Thyroid gland (tissue), 4 donors: ENCODE measurements around the gene UST. TPM values are rescaled to one million over a fixed set of nuclear protein-coding genes. Genes with fewer than 3 reads are reported as not detected.

ENCODE experiments used
- DNase-seq, 2 donors: peaks; one replicate each; pipeline ENCODE4 v3.0.0-alpha.2; 2019
- H3K27ac ChIP-seq, 3 donors: fragments of 200-600 bp; sonication (generic); 1 replicate in 2 of 3; 2 replicates in 1 of 3; pipeline ENCODE4 v1.5.1; 2016 to 2019; ENCODE audit warnings: mild to moderate bottlenecking in 1 of 3, moderate library complexity in 1 of 3
- H3K27me3 ChIP-seq: fragments of 200-600 bp; sonication (generic); one replicate; pipeline ENCODE4 v1.5.1; 2019
- H3K36me3 ChIP-seq, 2 donors: fragments of 200-600 bp; sonication (generic); one replicate each; pipeline ENCODE4 v1.5.1; 2016 to 2019
- H3K4me1 ChIP-seq, 2 donors: fragments of 200-600 bp; sonication (generic); one replicate each; pipeline ENCODE4 v1.5.1; 2017 to 2019
- H3K4me3 ChIP-seq, 3 donors: fragments of 200-600 bp; sonication (generic); replicated peaks in 1 of 3; 1 replicate in 2 of 3; 2 replicates in 1 of 3; pipeline ENCODE4 v1.5.1; 2016; ENCODE audit warnings: mild to moderate bottlenecking in 1 of 3
- H3K9me3 ChIP-seq: fragments of 200-600 bp; sonication (generic); one replicate; pipeline ENCODE4 v1.5.1; 2017
- POLR2A ChIP-seq, 2 donors: fragments of 450-650 bp; IDR thresholded peaks; one replicate each; pipeline ENCODE4 v1.6.1; 2017; ENCODE audit warnings: antibody characterized with exemption in 2 of 2, mild to moderate bottlenecking in 2 of 2, moderate library complexity in 1 of 2
- WGBS, 2 donors: methylation state at CpG; one replicate each; pipeline ENCODE4 v1.1.5; 2017; 5-methylcytosine and 5-hydroxymethylcytosine counted together
- intact Hi-C: fragments of 100-400 bp; cut with DNase I; formaldehyde crosslinking; loops from one replicate; pipeline ENCODE4 v1.15.1; 2023
- total RNA-seq, 4 donors: library from RNA; depleted of rRNA; stranded (reverse); fragments of >200 nt; gene quantifications; one replicate each; pipeline ENCODE4 v1.2.3, GENCODE V29; 2016
- TF ChIP-seq, protein P1 (sequence below), 6 experiments: fragments of 200-600 bp in 3 of 6; fragments of 450-650 bp in 3 of 6; sonication (generic) in 3 of 6; IDR thresholded peaks; one replicate each; pipeline ENCODE4 v1.5.1; 2016 to 2019; ENCODE audit warnings: antibody characterized with exemption in 6 of 6, mild to moderate bottlenecking in 2 of 6, inconsistent platforms in 1 of 6, moderate library complexity in 1 of 6

The UST gene
- total RNA-seq, 4 donors from 2014 or later, result 73.4 to 91.2 (median 81.4) TPM

DNA sequence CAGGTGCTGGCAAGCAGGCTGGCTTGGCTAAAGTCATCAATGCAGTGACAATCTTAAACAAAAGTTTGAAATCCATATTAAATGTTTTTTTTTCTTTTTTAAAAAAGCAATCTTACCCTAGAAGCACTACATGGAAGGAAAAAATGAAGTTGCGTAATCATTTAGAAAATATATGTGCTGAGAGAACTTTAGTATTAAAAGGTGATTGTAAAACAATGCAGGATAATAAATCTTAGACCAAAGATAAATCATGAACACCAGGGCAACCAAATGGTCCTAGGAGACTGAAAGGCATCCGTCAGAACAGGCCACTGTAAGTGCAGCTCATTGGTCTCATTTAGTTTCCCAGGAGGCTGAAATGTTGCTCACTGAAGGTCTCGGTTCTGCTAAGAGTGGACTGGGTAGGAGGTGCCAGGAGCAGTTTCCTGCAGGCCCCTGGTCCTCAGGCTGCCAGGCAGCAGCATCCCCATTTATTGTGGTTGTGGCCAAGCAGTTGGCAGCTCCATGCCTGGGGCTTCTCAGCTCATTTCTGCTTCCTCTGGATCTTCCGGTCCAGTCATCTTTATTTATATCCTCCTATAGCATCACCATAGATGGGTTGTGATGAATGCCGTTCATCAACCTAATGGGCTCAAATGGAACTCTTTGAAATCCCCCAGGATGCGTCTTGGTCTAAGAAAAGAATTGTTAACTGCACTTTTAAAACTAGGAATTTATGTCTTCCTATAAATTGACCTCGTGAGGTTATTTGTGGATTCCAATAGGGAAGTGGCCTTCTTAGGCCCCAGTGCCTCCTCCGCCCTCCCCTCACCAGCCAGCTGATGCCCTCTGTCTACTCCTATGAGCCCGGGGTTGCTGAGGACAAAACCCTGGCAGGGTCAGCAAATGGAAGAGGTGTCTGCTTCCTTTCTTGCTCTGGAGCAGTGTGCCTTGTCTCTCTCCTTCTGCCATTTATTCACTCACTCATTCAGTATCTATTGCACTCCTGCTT lies 269.0 kb downstream of the UST start:
- H3K27me3 ChIP-seq, result no peaks in the 10 kb centered on the region
- TF ChIP-seq POLR2A (IDR thresholded peaks at IDR 0.05), result no peak
- TF ChIP-seq, protein P1, sequence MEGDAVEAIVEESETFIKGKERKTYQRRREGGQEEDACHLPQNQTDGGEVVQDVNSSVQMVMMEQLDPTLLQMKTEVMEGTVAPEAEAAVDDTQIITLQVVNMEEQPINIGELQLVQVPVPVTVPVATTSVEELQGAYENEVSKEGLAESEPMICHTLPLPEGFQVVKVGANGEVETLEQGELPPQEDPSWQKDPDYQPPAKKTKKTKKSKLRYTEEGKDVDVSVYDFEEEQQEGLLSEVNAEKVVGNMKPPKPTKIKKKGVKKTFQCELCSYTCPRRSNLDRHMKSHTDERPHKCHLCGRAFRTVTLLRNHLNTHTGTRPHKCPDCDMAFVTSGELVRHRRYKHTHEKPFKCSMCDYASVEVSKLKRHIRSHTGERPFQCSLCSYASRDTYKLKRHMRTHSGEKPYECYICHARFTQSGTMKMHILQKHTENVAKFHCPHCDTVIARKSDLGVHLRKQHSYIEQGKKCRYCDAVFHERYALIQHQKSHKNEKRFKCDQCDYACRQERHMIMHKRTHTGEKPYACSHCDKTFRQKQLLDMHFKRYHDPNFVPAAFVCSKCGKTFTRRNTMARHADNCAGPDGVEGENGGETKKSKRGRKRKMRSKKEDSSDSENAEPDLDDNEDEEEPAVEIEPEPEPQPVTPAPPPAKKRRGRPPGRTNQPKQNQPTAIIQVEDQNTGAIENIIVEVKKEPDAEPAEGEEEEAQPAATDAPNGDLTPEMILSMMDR (IDR thresholded peaks at IDR 0.05), result no peak
- no peak for DNase-seq
- H3K27ac ChIP-seq, result peak overlapping the region in 1 of 3 donors; percentile 3
- H3K4me1 ChIP-seq, result peaks cover 0 to 14% of the 10 kb centered on the region in 2 donors
- H3K36me3 ChIP-seq, result peaks cover 0 to 12% of the 10 kb centered on the region in 2 donors
- H3K9me3 ChIP-seq, result no peaks in the 10 kb centered on the region
- no peak overlapping the region for H3K4me3 ChIP-seq
- intact Hi-C loops, result no loop called here
- WGBS, 2 donors, result 82 to 84% methylated on average over 9 of the region's 9 CpGs

DNA sequence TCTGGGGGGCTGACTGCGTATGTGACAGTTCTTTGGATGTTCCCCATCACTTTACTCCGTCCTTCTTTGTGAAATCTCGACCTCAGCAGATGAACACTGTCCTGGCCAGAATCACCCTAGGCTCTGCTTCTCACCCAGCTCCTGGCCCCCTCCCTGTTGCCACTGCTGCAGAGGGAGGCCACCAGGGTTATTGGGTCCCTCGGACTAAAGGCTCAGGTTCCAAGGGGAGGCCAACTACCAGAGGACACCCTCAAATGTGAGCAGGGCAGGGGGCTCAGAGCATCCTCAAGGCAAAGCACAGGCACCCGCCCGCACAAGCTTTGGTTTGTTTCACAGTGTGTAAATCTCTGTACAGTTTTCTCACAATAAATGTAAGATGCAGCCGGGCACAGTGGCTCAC lies 269.9 kb downstream of the UST start:
- no peak overlapping the region for H3K4me3 ChIP-seq
- peaks cover 8 to 17% of the 10 kb centered on the region in 2 donors for H3K36me3 ChIP-seq
- H3K9me3 ChIP-seq, result no peaks in the 10 kb centered on the region
- no peaks in the 10 kb centered on the region for H3K27me3 ChIP-seq
- intact Hi-C loops, result no loop called here
- H3K4me1 ChIP-seq, result peaks cover 0 to 14% of the 10 kb centered on the region in 2 donors
- TF ChIP-seq, protein P1 (IDR thresholded peaks at IDR 0.05), result no peak
- H3K27ac ChIP-seq, result no peak overlapping the region
- DNase-seq, result no peak
- WGBS, 2 donors, result 85 to 87% methylated on average over 7 of the region's 7 CpGs

DNA sequence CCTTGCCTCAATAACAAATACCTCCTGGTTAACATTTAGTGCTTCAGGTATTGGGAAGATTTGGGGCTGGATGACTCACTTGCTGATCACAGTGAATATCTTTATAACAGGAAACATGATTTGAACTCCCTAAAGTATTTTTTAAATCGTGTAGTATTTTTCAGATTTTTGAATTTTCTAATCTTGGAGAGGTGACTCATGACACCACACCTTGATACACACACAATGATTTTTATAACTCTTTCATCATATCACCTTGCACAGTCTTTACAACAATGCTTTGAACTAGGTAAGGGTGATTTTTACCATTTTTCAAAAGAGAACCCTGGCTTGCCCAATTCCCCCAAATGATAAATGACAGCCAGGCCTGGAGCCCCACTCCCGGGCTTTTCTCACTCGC lies 273.5 kb downstream of the UST start:
- Histone ChIP-seq H3K27me3 (no peaks in the 10 kb centered on the region), H3K27ac (no peak overlapping the region), H3K36me3 (peaks cover 9 to 26% of the 10 kb centered on the region in 2 donors), H3K4me3 (no peak overlapping the region), H3K4me1 (peaks cover 0 to under 1% of the 10 kb centered on the region in 2 donors), H3K9me3 (no peaks in the 10 kb centered on the region)
- 91 to 93% methylated on average over 3 of the region's 3 CpGs for WGBS, 2 donors
- intact Hi-C loops, result no loop called here
- DNase-seq, result no peak
- TF ChIP-seq, protein P1 (IDR thresholded peaks at IDR 0.05), result no peak
- no peak for TF ChIP-seq POLR2A (IDR thresholded peaks at IDR 0.05)

DNA sequence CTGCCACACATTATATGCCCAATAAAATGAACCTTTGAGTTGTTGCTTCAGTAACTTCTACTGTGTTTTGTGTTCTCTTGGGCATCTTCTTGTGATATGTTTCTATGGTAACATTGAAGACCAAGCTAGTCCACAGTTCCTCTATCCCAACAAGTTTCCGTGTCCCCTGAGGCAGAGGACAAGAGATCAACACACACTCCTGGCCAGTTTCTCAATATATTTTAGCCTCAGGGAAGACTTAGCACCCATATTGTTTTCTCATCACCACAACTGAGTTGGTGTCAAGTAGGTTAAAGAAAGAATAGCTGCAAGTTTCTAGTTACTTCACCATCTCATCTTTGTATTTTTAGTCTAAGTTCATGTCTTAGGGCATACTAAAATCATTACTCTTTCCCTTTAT lies 277.5 kb downstream of the UST start:
- DNase-seq, result no peak
- WGBS, 2 donors, result 85 to 88% methylated on average over 1 of the region's 1 CpG
- no peak overlapping the region for H3K27ac ChIP-seq
- no peaks in the 10 kb centered on the region for H3K9me3 ChIP-seq
- H3K27me3 ChIP-seq, result no peaks in the 10 kb centered on the region
- TF ChIP-seq, protein P1 (IDR thresholded peaks at IDR 0.05), result no peak
- TF ChIP-seq POLR2A (IDR thresholded peaks at IDR 0.05), result no peak
- peaks cover 3 to 7% of the 10 kb centered on the region in 2 donors for H3K4me1 ChIP-seq
- intact Hi-C loops, result no loop called here
- peaks cover 9 to 19% of the 10 kb centered on the region in 2 donors for H3K36me3 ChIP-seq
- no peak overlapping the region for H3K4me3 ChIP-seq

DNA sequence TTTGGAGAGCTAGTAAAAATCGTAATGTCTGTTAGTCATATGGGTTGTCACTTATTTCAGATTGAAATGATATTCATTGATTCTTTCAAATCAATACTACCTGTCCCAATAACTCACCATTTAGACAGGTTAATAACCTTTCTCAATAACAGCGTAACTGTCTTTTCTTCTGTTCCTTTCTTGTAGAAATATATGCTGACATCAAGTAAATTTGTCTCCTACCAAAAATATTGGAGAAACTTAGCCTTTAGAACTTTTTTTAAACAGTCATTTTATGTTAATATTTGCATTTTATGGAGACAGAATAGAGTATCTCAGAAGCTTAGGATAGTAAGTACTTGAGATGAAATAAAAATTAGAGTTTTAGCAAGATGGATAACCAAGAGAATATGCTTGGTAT lies 278.2 kb downstream of the UST start:
- no peak overlapping the region for H3K27ac ChIP-seq
- intact Hi-C loops, result loop anchor here (5.0 kb wide), 1 partner anchor 407 kb away; no protein-coding TSS in a partner anchor
- no peak for DNase-seq
- no peak for TF ChIP-seq POLR2A (IDR thresholded peaks at IDR 0.05)
- TF ChIP-seq, protein P1 (IDR thresholded peaks at IDR 0.05), result no peak
- H3K36me3 ChIP-seq, result peaks cover 9 to 14% of the 10 kb centered on the region in 2 donors
- 98 to 99% methylated on average over 2 of the region's 2 CpGs for WGBS, 2 donors
- H3K4me1 ChIP-seq, result peaks cover 4 to 7% of the 10 kb centered on the region in 2 donors
- no peaks in the 10 kb centered on the region for H3K27me3 ChIP-seq
- H3K4me3 ChIP-seq, result no peak overlapping the region
- H3K9me3 ChIP-seq, result no peaks in the 10 kb centered on the region
